22Rv1 (cell line): Measurements from ENCODE around the gene ERVW-1.
"Not testable (repeated sequence)": the region's sequence is repeated elsewhere in the genome, so short reads cannot be mapped to it uniquely, and the experiment has no call there.

Source experiments
- CTCF ChIP-seq: fragments of 450-650 bp; IDR thresholded peaks from 2 replicates; pipeline ENCODE4 v1.5.1; 2017; ENCODE audit warnings: mild to moderate bottlenecking
- ZFX ChIP-seq: fragments of 450-650 bp; IDR thresholded peaks from 2 replicates; pipeline ENCODE4 v1.6.1; 2017; ENCODE audit warnings: antibody characterized with exemption, borderline replicate concordance

- TF ChIP-seq CTCF, ZFX: not testable (repeated sequence)
These were observed at the start of gene ERVW-1 for GRCh38 chr7:92477681-92478080.
